ENCODE measurements around the gene VMAC.

VMAC gene

DNA sequence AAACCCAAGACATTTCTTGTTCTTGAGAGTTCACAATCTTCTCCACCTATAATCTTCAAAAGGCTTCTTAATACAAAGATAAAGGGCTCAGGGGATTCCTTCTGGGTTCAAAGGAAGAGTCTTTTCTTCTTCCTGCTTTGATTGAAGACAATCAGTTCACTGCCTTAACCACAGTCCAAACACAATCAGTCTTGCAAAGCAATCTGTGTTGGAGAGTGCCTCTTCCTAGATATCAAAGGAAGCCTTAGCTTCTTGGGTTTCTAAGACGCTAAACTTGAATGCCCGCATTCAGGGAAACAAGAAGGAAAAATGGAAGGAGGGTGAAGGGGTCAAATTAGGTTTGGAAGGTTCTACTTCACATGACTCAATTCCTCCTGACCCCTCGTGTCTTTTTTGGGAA lies 46.1 kb downstream of the VMAC start:
- Histone ChIP-seq H3K36me3 (ENCODE audit: control insufficient read depth, insufficient read depth, low read length) (no peaks in the 10 kb centered on the region), H3K4me2 (ENCODE audit: low read length) (no peak overlapping the region), H3K4me1 (peaks cover 25% of the 10 kb centered on the region), H3K79me2 (peaks cover 71% of the 10 kb centered on the region), H3K4me3 (ENCODE audit: low read depth, low read length) (no peak overlapping the region), H2AFZ (no peak overlapping the region), H3K9ac (no peak overlapping the region), H3K27me3 (ENCODE audit: control insufficient read depth, insufficient read depth, low read length) (no peaks in the 10 kb centered on the region), H3K27ac (no peak overlapping the region), H3K9me3 (ENCODE audit: control insufficient read depth, low read length) (no peaks in the 10 kb centered on the region)
- TF ChIP-seq, protein P1, sequence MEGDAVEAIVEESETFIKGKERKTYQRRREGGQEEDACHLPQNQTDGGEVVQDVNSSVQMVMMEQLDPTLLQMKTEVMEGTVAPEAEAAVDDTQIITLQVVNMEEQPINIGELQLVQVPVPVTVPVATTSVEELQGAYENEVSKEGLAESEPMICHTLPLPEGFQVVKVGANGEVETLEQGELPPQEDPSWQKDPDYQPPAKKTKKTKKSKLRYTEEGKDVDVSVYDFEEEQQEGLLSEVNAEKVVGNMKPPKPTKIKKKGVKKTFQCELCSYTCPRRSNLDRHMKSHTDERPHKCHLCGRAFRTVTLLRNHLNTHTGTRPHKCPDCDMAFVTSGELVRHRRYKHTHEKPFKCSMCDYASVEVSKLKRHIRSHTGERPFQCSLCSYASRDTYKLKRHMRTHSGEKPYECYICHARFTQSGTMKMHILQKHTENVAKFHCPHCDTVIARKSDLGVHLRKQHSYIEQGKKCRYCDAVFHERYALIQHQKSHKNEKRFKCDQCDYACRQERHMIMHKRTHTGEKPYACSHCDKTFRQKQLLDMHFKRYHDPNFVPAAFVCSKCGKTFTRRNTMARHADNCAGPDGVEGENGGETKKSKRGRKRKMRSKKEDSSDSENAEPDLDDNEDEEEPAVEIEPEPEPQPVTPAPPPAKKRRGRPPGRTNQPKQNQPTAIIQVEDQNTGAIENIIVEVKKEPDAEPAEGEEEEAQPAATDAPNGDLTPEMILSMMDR (IDR thresholded peaks at IDR 0.05), result no peak

DNA sequence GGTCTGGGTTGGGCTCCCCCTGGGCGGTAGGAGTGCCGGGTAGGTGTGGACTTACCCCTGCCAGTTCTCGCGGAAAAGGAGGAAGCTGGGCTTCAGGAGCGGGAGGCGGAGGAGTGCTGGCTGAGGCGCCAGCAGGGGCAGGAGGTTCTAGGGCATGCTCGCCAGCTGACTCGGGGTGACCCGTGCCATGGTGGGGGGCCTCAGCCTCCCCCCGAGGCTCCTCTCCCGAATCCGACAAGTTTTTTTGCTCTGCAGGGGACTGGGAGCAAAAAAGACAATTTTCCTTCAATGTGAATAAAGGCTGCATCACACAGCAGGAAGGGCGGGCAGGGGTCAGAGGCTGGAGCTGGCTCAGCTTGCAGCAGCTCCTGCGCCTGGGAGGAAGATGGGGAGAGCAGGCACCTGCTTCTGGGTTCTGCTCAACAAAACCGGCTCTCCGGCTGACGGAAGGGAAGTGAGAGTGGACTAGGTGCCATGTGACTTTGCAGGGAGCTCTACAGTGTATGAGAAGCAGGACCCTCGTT lies 46.7 kb downstream of the VMAC start:
- Histone ChIP-seq H2AFZ (no peak overlapping the region), H3K27ac (no peak overlapping the region), H3K79me2 (peaks cover 64% of the 10 kb centered on the region), H3K4me2 (ENCODE audit: low read length) (no peak overlapping the region), H3K4me1 (peaks cover 25% of the 10 kb centered on the region), H3K9me3 (ENCODE audit: control insufficient read depth, low read length) (no peaks in the 10 kb centered on the region), H3K4me3 (ENCODE audit: low read depth, low read length) (no peak overlapping the region), H3K36me3 (ENCODE audit: control insufficient read depth, insufficient read depth, low read length) (no peaks in the 10 kb centered on the region), H3K9ac (no peak overlapping the region), H3K27me3 (ENCODE audit: control insufficient read depth, insufficient read depth, low read length) (no peaks in the 10 kb centered on the region)
- TF ChIP-seq, protein P1 (IDR thresholded peaks at IDR 0.05), result no peak

- H2AFZ ChIP-seq, result no peak overlapping the region
- TF ChIP-seq, protein P1 (IDR thresholded peaks at IDR 0.05), result no peak
- peaks cover 64% of the 10 kb centered on the region for H3K79me2 ChIP-seq
- H3K9ac ChIP-seq, result no peak overlapping the region
- H3K9me3 ChIP-seq (ENCODE audit: control insufficient read depth, low read length), result no peaks in the 10 kb centered on the region
- H3K4me2 ChIP-seq (ENCODE audit: low read length), result no peak overlapping the region
- no peak overlapping the region for H3K4me3 ChIP-seq (ENCODE audit: low read depth, low read length)
- H3K27me3 ChIP-seq (ENCODE audit: control insufficient read depth, insufficient read depth, low read length), result no peaks in the 10 kb centered on the region
- H3K4me1 ChIP-seq, result peaks cover 25% of the 10 kb centered on the region
- no peak overlapping the region for H3K27ac ChIP-seq
- no peaks in the 10 kb centered on the region for H3K36me3 ChIP-seq (ENCODE audit: control insufficient read depth, insufficient read depth, low read length)
Observed at GRCh38 chr19:5952193-5953029, 47.7 kb downstream of the VMAC start.

DNA sequence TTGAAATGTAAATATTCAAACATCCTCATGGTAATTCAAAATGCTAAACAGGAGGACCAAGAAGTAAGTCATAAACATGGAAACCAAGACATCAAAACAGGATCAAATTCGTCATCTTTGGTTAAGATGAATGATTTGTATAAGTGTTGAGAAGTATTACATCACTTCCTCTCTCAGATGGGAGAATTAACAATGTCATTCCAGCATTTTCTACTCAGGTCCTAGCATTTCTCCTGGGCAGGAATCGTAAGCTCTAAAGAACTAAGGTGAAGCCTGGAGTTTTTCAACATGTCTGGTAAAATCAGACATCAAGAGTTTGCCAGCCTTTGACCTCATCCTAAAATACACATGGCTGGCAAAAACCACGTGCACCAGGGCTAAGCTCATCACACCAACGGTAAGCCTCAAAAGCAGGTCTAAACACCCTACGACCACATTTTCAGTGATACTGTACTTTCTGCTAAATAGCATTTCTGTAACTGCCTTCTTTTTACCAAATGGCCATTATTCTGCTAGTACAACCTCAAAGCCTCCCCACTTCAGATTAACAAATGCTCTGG lies 48.4 kb downstream of the VMAC start:
- H3K36me3 ChIP-seq (ENCODE audit: control insufficient read depth, insufficient read depth, low read length), result no peaks in the 10 kb centered on the region
- H3K9me3 ChIP-seq (ENCODE audit: control insufficient read depth, low read length), result no peaks in the 10 kb centered on the region
- H3K27ac ChIP-seq, result no peak overlapping the region
- no peak overlapping the region for H2AFZ ChIP-seq
- no peak overlapping the region for H3K9ac ChIP-seq
- H3K4me3 ChIP-seq (ENCODE audit: low read depth, low read length), result no peak overlapping the region
- TF ChIP-seq, protein P1 (IDR thresholded peaks at IDR 0.05), result no peak
- peaks cover 25% of the 10 kb centered on the region for H3K4me1 ChIP-seq
- peaks cover 64% of the 10 kb centered on the region for H3K79me2 ChIP-seq
- no peaks in the 10 kb centered on the region for H3K27me3 ChIP-seq (ENCODE audit: control insufficient read depth, insufficient read depth, low read length)
- no peak overlapping the region for H3K4me2 ChIP-seq (ENCODE audit: low read length)
